Measurements from ENCODE around the gene CNIH2.
A peak's percentile ranks its signal among the peaks of the same experiment; 100 is the strongest.
"Not testable (repeated sequence)": the region's sequence is repeated elsewhere in the genome, so short reads cannot be mapped to it uniquely, and the experiment has no call there.

Gene CNIH2

GRCh38 chr11:66259956-66260355 lies 18.0 kb upstream of the CNIH2 start:
- no peak for DNase-seq

- no peak for DNase-seq
Observed at GRCh38 chr11:66261578-66261977, 16.4 kb upstream of the CNIH2 start.

DNA sequence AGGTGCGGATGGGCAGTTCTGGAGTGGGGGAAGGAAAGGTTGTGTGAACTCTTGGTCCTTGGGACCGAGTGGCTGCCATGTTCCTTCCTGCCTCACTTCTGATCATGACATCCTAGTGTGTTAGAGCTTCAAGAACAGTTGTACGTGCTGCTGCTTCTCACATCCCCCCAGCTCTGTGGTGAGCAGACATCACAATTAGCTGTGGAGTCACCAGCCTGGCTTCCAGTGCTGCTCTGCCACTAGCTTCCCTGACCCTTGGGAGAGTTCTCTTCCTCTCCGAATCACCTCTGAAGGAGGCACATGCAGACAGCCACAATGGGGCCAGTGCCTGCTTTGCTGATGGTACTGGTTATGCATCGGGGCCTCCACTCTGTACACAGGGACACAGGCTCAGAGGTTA lies 15.8 kb upstream of the CNIH2 start:
- no peak for DNase-seq

- DNase-seq, result no peak
Observed at GRCh38 chr11:66262696-66263095, 15.3 kb upstream of the CNIH2 start.

DNA sequence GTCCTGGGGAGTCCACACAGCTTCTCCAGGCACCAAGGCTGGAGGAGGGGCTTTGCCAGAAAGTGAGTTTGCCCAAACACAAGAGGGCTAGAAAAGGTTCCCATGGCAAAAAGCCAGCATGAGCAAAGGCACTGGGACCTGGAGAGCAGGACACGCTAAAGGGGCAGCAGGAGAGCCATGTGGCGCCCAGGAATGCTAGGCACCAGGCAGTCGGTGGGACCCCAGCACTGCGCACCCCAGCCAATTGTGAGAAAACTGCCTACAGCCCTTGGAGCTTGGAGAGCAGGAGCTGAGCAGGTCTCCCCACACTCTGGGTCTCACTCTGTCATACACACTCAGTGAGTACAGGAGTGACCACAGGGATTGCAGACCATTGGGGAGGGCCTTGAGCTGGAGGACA lies 14.7 kb upstream of the CNIH2 start:
- no peak for DNase-seq

GRCh38 chr11:66263785-66264184 lies 14.2 kb upstream of the CNIH2 start:
- DNase-seq, result no peak

- DNase-seq, result no peak
Observed at GRCh38 chr11:66264383-66264782, 13.6 kb upstream of the CNIH2 start.

GRCh38 chr11:66264914-66265313 lies 13.1 kb upstream of the CNIH2 start:
- no peak for DNase-seq

- DNase-seq, result no peak
Observed at GRCh38 chr11:66265531-66266377, 12.2 kb upstream of the CNIH2 start.

DNA sequence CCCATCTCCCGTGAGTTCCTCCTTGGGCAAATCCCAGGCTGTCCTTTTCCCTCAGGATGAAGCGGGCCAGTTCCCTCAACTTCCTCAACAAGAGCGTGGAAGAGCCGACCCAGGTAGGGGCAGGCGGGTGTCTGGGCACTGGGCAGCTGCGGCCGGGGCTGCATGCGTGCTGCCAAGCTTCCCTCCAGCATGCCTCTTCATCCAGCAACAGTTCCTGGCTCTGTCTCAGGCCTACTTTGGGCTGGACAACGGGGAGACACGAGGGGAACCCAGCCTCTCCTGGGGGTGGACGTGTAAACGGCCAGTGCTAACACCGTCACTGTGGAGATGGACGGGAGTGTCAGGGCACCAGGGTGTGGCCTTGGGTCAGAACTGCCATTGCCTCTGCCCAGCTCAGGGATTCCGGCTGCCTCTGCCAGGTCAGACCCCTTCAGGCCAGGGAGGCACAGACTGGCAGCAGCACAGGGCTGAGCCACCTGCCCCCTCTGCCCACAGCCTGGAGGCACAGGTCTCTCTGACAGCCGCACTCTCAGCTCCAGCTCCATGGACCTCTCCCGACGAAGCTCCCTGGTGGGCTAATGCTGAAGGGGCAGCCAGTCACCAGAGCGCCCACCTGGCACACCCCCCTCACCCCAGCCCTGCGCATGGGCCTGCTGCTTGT lies 11.5 kb upstream of the CNIH2 start:
- no peak for DNase-seq

- DNase-seq, result no peak
Observed at GRCh38 chr11:66267039-66267378, 11.0 kb upstream of the CNIH2 start.

DNA sequence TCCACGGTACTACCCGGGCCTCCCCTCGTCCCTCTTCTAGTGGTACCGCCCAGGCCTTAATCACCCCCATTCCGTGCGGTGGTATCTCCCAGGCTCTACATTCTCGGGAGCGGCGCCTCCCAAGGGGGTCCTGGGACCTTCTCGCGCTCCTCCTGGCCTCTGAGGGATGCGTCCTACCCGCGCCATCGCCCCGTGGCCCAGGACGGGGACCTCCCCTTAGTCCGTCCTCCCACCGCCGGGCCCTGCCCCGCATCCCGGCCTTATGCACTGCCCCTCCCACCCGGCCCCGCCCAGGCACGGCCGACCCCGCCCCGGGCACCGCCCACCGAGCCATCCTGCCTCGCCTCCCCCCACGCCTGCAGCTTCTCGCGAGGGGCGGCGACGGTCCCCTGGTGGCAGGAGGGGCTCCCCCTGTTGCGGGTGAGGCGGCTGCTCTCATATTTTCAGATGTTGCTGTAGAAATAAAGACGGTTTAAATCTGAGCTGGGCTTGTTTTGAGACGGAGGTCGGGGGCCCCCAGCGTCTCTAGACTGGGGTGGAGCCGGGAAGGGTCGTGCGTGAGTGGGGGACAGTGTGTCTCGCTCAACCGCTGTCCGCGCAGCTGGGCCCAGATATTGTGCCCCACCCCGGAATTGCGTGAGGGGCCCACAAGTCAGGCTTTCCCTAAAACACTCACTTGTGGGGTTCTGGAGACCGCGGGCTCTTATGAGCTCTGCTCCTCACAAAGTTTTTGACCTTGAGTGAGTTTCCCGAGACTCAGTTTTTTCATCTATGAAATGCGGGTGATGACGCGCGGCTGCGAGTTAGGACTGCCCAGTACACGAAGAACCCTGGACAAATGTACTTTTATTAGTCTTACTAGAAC lies 10.4 kb upstream of the CNIH2 start:
- peak; percentile 45 for DNase-seq

- DNase-seq, result peak; percentile 99
Observed at GRCh38 chr11:66268244-66268951, 9.6 kb upstream of the CNIH2 start, which contains the start of gene RAB1B. RAB1B (plus strand) TSS chr11:66268639; CDS start chr11:66268680, 41 bp downstream.

- no peak for DNase-seq
Observed at GRCh38 chr11:66268952-66269905, 8.7 kb upstream of the CNIH2 start.

GRCh38 chr11:66271816-66272215 lies 6.2 kb upstream of the CNIH2 start:
- no peak for DNase-seq

DNA sequence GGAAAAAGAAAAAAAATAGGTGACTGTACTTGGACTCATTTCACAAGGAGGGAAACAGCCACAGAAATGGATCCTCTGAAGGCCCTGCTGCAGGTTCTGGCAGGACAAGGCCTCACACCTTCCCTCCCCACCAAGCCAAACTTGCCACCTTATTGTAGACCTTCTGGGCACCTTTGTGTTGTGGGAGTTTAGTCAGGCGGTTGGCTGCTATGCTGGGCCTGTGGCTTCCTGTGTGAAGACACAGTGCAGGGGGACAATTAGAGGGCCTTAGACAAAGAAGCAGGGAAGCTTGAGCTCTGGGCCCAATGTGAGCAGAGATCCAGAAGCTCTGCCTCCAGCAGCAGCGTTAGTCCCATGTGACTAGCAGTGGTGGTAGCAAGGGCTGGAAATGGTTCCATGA lies 5.4 kb upstream of the CNIH2 start:
- DNase-seq, result no peak

GRCh38 chr11:66274219-66274618 lies 3.8 kb upstream of the CNIH2 start:
- DNase-seq, result no peak

DNA sequence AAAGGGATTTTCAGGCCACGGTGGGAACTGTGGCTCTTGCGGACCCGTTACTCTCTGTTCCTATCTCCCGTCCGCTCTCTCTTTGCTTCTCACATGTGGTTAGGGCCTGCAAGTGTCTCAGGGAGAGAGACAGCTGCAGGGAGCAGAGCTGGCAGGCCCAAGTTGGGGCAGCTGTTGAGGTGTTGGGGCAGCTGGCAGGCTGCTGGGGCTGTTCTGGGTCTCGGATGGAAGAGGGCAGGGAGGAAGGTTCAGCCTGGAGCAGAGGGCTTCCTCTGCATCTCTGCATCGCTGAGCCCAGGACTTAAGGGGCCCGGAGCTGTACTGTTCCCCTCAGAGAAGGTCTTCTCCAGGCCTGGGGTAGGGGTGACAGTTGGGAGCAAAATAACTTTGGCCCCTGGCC lies 2.6 kb upstream of the CNIH2 start:
- no peak for DNase-seq

GRCh38 chr11:66275984-66276612 lies 1.9 kb upstream of the CNIH2 start:
- no peak for DNase-seq

GRCh38 chr11:66276619-66277018 lies 1.4 kb upstream of the CNIH2 start:
- DNase-seq, result not testable (repeated sequence)

- DNase-seq, result not testable (repeated sequence)
Observed at GRCh38 chr11:66277064-66277463, 911 bp upstream of the CNIH2 start.

All from cortex of kidney (tissue), 1 donor.